Ovary (tissue), 3 donors: ENCODE results near the gene TRIP13.

Source experiments
- EP300 ChIP-seq: sonication (generic); formaldehyde crosslinking; IDR thresholded peaks from one replicate; pipeline ENCODE4 v1.6.1; 2017; ENCODE audit warnings: antibody characterized with exemption
- POLR2A ChIP-seq: fragments of 450-650 bp; IDR thresholded peaks from one replicate; pipeline ENCODE4 v1.6.1; 2017; ENCODE audit warnings: antibody characterized with exemption, mild to moderate bottlenecking, moderate library complexity
- TF ChIP-seq, protein P1 (sequence below), 3 donors: fragments of 450-650 bp in 2 of 3; fragments of 200-600 bp in 1 of 3; IDR thresholded peaks; one replicate each; pipeline versions ENCODE4 v1.5.1 to v1.8.0; 2016 to 2022; ENCODE audit warnings: antibody characterized with exemption in 3 of 3, mild to moderate bottlenecking in 1 of 3
- donor health status: DM: no; HTN: no; CAD: no.

GRCh38 chr5:907366-907910, 14.8 kb downstream of the TRIP13 start:
- TF ChIP-seq, protein P1, sequence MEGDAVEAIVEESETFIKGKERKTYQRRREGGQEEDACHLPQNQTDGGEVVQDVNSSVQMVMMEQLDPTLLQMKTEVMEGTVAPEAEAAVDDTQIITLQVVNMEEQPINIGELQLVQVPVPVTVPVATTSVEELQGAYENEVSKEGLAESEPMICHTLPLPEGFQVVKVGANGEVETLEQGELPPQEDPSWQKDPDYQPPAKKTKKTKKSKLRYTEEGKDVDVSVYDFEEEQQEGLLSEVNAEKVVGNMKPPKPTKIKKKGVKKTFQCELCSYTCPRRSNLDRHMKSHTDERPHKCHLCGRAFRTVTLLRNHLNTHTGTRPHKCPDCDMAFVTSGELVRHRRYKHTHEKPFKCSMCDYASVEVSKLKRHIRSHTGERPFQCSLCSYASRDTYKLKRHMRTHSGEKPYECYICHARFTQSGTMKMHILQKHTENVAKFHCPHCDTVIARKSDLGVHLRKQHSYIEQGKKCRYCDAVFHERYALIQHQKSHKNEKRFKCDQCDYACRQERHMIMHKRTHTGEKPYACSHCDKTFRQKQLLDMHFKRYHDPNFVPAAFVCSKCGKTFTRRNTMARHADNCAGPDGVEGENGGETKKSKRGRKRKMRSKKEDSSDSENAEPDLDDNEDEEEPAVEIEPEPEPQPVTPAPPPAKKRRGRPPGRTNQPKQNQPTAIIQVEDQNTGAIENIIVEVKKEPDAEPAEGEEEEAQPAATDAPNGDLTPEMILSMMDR (IDR thresholded peaks at IDR 0.05): no peak
- no peak for TF ChIP-seq EP300
- TF ChIP-seq POLR2A: no peak
